ENCODE data around the gene AGAP1. TPM values are rescaled to one million over a fixed set of nuclear protein-coding genes. Genes with fewer than 3 reads are reported as not detected.

The AGAP1 gene
- total and polyA plus RNA-seq, 2 donors = 1.7 to 3.0 TPM

- Histone ChIP-seq H3K27ac (ENCODE audit: low read depth in 1 of 2, low read length in 1 of 2) (no peak overlapping the region), H3K27me3 (ENCODE audit: control insufficient read depth in 2 of 2, insufficient read depth in 1 of 2, low read length in 1 of 2) (no peaks in the 10 kb centered on the region), H3K36me3 (ENCODE audit: control insufficient read depth in 2 of 2, insufficient read depth in 2 of 2, low read length in 1 of 2) (no peaks in the 10 kb centered on the region), H3K9me3 (ENCODE audit: control insufficient read depth in 2 of 2, insufficient read depth in 1 of 2, low read length in 1 of 2) (no peaks in the 10 kb centered on the region), H3K4me1 (ENCODE audit: control insufficient read depth in 2 of 2, insufficient read depth in 2 of 2, low read length in 2 of 2) (no peaks in the 10 kb centered on the region), H3K4me3 (ENCODE audit: low read length in 2 of 2) (no peak overlapping the region)
- DNase-seq (ENCODE audit: low read depth in 6 of 9, low spot score in 9 of 9) = no peak
- 87% methylated on average over 8 of the region's 8 CpGs for WGBS
These were observed 541.1 kb downstream of the AGAP1 start for GRCh38 chr2:236034974-236035373.

GRCh38 chr2:236036045-236036444 lies 542.2 kb downstream of the AGAP1 start:
- Histone ChIP-seq H3K36me3 (ENCODE audit: control insufficient read depth in 2 of 2, insufficient read depth in 2 of 2, low read length in 1 of 2) (no peaks in the 10 kb centered on the region), H3K4me3 (ENCODE audit: low read length in 2 of 2) (no peak overlapping the region), H3K9me3 (ENCODE audit: control insufficient read depth in 2 of 2, insufficient read depth in 1 of 2, low read length in 1 of 2) (no peaks in the 10 kb centered on the region), H3K27ac (ENCODE audit: low read depth in 1 of 2, low read length in 1 of 2) (no peak overlapping the region), H3K4me1 (ENCODE audit: control insufficient read depth in 2 of 2, insufficient read depth in 2 of 2, low read length in 2 of 2) (no peaks in the 10 kb centered on the region), H3K27me3 (ENCODE audit: control insufficient read depth in 2 of 2, insufficient read depth in 1 of 2, low read length in 1 of 2) (no peaks in the 10 kb centered on the region)
- DNase-seq (ENCODE audit: low read depth in 6 of 9, low spot score in 9 of 9) = no peak
- 90% methylated on average over 16 of the region's 16 CpGs for WGBS

- no peak for DNase-seq (ENCODE audit: low read depth in 6 of 9, low spot score in 9 of 9)
- H3K36me3 ChIP-seq (ENCODE audit: control insufficient read depth in 2 of 2, insufficient read depth in 2 of 2, low read length in 1 of 2) = no peaks in the 10 kb centered on the region
- H3K27ac ChIP-seq (ENCODE audit: low read depth in 1 of 2, low read length in 1 of 2) = no peak overlapping the region
- no peaks in the 10 kb centered on the region for H3K27me3 ChIP-seq (ENCODE audit: control insufficient read depth in 2 of 2, insufficient read depth in 1 of 2, low read length in 1 of 2)
- no peaks in the 10 kb centered on the region for H3K9me3 ChIP-seq (ENCODE audit: control insufficient read depth in 2 of 2, insufficient read depth in 1 of 2, low read length in 1 of 2)
- no peaks in the 10 kb centered on the region for H3K4me1 ChIP-seq (ENCODE audit: control insufficient read depth in 2 of 2, insufficient read depth in 2 of 2, low read length in 2 of 2)
- no peak overlapping the region for H3K4me3 ChIP-seq (ENCODE audit: low read length in 2 of 2)
- WGBS = 83% methylated on average over 7 of the region's 7 CpGs
These were observed 544.3 kb downstream of the AGAP1 start for GRCh38 chr2:236038096-236038495.

GRCh38 chr2:236040600-236041328 lies 546.9 kb downstream of the AGAP1 start:
- DNase-seq (ENCODE audit: low read depth in 6 of 9, low spot score in 9 of 9) = no peak
- H3K4me3 ChIP-seq (ENCODE audit: low read length in 2 of 2) = no peak overlapping the region
- no peaks in the 10 kb centered on the region for H3K9me3 ChIP-seq (ENCODE audit: control insufficient read depth in 2 of 2, insufficient read depth in 1 of 2, low read length in 1 of 2)
- H3K27ac ChIP-seq (ENCODE audit: low read depth in 1 of 2, low read length in 1 of 2) = no peak overlapping the region
- no peaks in the 10 kb centered on the region for H3K36me3 ChIP-seq (ENCODE audit: control insufficient read depth in 2 of 2, insufficient read depth in 2 of 2, low read length in 1 of 2)
- WGBS = 92% methylated on average over 21 of the region's 21 CpGs
- no peaks in the 10 kb centered on the region for H3K27me3 ChIP-seq (ENCODE audit: control insufficient read depth in 2 of 2, insufficient read depth in 1 of 2, low read length in 1 of 2)
- no peaks in the 10 kb centered on the region for H3K4me1 ChIP-seq (ENCODE audit: control insufficient read depth in 2 of 2, insufficient read depth in 2 of 2, low read length in 2 of 2)

- no peaks in the 10 kb centered on the region for H3K4me1 ChIP-seq (ENCODE audit: control insufficient read depth in 2 of 2, insufficient read depth in 2 of 2, low read length in 2 of 2)
- 96% methylated on average over 8 of the region's 8 CpGs for WGBS
- H3K36me3 ChIP-seq (ENCODE audit: control insufficient read depth in 2 of 2, insufficient read depth in 2 of 2, low read length in 1 of 2) = no peaks in the 10 kb centered on the region
- DNase-seq (ENCODE audit: low read depth in 6 of 9, low spot score in 9 of 9) = no peak
- no peaks in the 10 kb centered on the region for H3K27me3 ChIP-seq (ENCODE audit: control insufficient read depth in 2 of 2, insufficient read depth in 1 of 2, low read length in 1 of 2)
- no peak overlapping the region for H3K4me3 ChIP-seq (ENCODE audit: low read length in 2 of 2)
- H3K27ac ChIP-seq (ENCODE audit: low read depth in 1 of 2, low read length in 1 of 2) = no peak overlapping the region
- no peaks in the 10 kb centered on the region for H3K9me3 ChIP-seq (ENCODE audit: control insufficient read depth in 2 of 2, insufficient read depth in 1 of 2, low read length in 1 of 2)
These were observed 547.8 kb downstream of the AGAP1 start for GRCh38 chr2:236041616-236042015.

- 91% methylated on average over 6 of the region's 6 CpGs for WGBS
- no peaks in the 10 kb centered on the region for H3K27me3 ChIP-seq (ENCODE audit: control insufficient read depth in 2 of 2, insufficient read depth in 1 of 2, low read length in 1 of 2)
- no peak overlapping the region for H3K27ac ChIP-seq (ENCODE audit: low read depth in 1 of 2, low read length in 1 of 2)
- H3K9me3 ChIP-seq (ENCODE audit: control insufficient read depth in 2 of 2, insufficient read depth in 1 of 2, low read length in 1 of 2) = no peaks in the 10 kb centered on the region
- no peaks in the 10 kb centered on the region for H3K36me3 ChIP-seq (ENCODE audit: control insufficient read depth in 2 of 2, insufficient read depth in 2 of 2, low read length in 1 of 2)
- H3K4me3 ChIP-seq (ENCODE audit: low read length in 2 of 2) = no peak overlapping the region
- no peak for DNase-seq (ENCODE audit: low read depth in 6 of 9, low spot score in 9 of 9)
- H3K4me1 ChIP-seq (ENCODE audit: control insufficient read depth in 2 of 2, insufficient read depth in 2 of 2, low read length in 2 of 2) = no peaks in the 10 kb centered on the region
These were observed 548.2 kb downstream of the AGAP1 start for GRCh38 chr2:236042087-236042486.

GRCh38 chr2:236044191-236044590 lies 550.3 kb downstream of the AGAP1 start:
- WGBS = 90% methylated on average over 6 of the region's 6 CpGs
- no peaks in the 10 kb centered on the region for H3K36me3 ChIP-seq (ENCODE audit: control insufficient read depth in 2 of 2, insufficient read depth in 2 of 2, low read length in 1 of 2)
- no peaks in the 10 kb centered on the region for H3K4me1 ChIP-seq (ENCODE audit: control insufficient read depth in 2 of 2, insufficient read depth in 2 of 2, low read length in 2 of 2)
- DNase-seq (ENCODE audit: low read depth in 6 of 9, low spot score in 9 of 9) = no peak
- H3K9me3 ChIP-seq (ENCODE audit: control insufficient read depth in 2 of 2, insufficient read depth in 1 of 2, low read length in 1 of 2) = no peaks in the 10 kb centered on the region
- H3K27ac ChIP-seq (ENCODE audit: low read depth in 1 of 2, low read length in 1 of 2) = no peak overlapping the region
- H3K27me3 ChIP-seq (ENCODE audit: control insufficient read depth in 2 of 2, insufficient read depth in 1 of 2, low read length in 1 of 2) = no peaks in the 10 kb centered on the region
- no peak overlapping the region for H3K4me3 ChIP-seq (ENCODE audit: low read length in 2 of 2)

GRCh38 chr2:236045251-236046235 lies 551.7 kb downstream of the AGAP1 start:
- Histone ChIP-seq H3K27me3 (ENCODE audit: control insufficient read depth in 2 of 2, insufficient read depth in 1 of 2, low read length in 1 of 2) (no peaks in the 10 kb centered on the region), H3K4me1 (ENCODE audit: control insufficient read depth in 2 of 2, insufficient read depth in 2 of 2, low read length in 2 of 2) (no peaks in the 10 kb centered on the region), H3K36me3 (ENCODE audit: control insufficient read depth in 2 of 2, insufficient read depth in 2 of 2, low read length in 1 of 2) (no peaks in the 10 kb centered on the region), H3K4me3 (ENCODE audit: low read length in 2 of 2) (no peak overlapping the region), H3K9me3 (ENCODE audit: control insufficient read depth in 2 of 2, insufficient read depth in 1 of 2, low read length in 1 of 2) (no peaks in the 10 kb centered on the region), H3K27ac (ENCODE audit: low read depth in 1 of 2, low read length in 1 of 2) (no peak overlapping the region)
- DNase-seq (ENCODE audit: low read depth in 6 of 9, low spot score in 9 of 9) = no peak
- 91% methylated on average over 26 of the region's 26 CpGs for WGBS

- H3K27me3 ChIP-seq (ENCODE audit: control insufficient read depth in 2 of 2, insufficient read depth in 1 of 2, low read length in 1 of 2) = peaks cover 0 to 6% of the 10 kb centered on the region in 2 donors
- DNase-seq (ENCODE audit: low read depth in 6 of 9, low spot score in 9 of 9) = no peak
- no peaks in the 10 kb centered on the region for H3K36me3 ChIP-seq (ENCODE audit: control insufficient read depth in 2 of 2, insufficient read depth in 2 of 2, low read length in 1 of 2)
- H3K4me3 ChIP-seq (ENCODE audit: low read length in 2 of 2) = no peak overlapping the region
- no peak overlapping the region for H3K27ac ChIP-seq (ENCODE audit: low read depth in 1 of 2, low read length in 1 of 2)
- H3K9me3 ChIP-seq (ENCODE audit: control insufficient read depth in 2 of 2, insufficient read depth in 1 of 2, low read length in 1 of 2) = no peaks in the 10 kb centered on the region
- 90% methylated on average over 3 of the region's 3 CpGs for WGBS
- no peaks in the 10 kb centered on the region for H3K4me1 ChIP-seq (ENCODE audit: control insufficient read depth in 2 of 2, insufficient read depth in 2 of 2, low read length in 2 of 2)
These were observed 552.9 kb downstream of the AGAP1 start for GRCh38 chr2:236046715-236047114.
